ENCODE results near the gene TARBP1.

GRCh38 chr1:234527346-234527745 is 48.4 kb upstream of the TARBP1 start:
- TF ChIP-seq CTCF (IDR thresholded peaks at IDR 0.05) (no peak), CEBPB (IDR thresholded peaks at IDR 0.05) (no peak), JUN (IDR thresholded peaks at IDR 0.05) (no peak), POLR2A (IDR thresholded peaks at IDR 0.05; ENCODE audit: low read length) (no peak), FOSB (CRISPR knock-in tag; IDR thresholded peaks at IDR 0.05) (no peak), RCOR1 (IDR thresholded peaks at IDR 0.05; ENCODE audit: low read depth, low read length) (no peak), EP300 (IDR thresholded peaks at IDR 0.05) (no peak), MYC (IDR thresholded peaks at IDR 0.05; ENCODE audit: borderline replicate concordance, low read length) (no peak), REST (IDR thresholded peaks at IDR 0.05) (no peak), EHF (CRISPR knock-in tag; IDR thresholded peaks at IDR 0.05) (no peak), CBX8 (IDR thresholded peaks at IDR 0.05) (no peak), SMC3 (IDR thresholded peaks at IDR 0.05) (no peak), CHD2 (IDR thresholded peaks at IDR 0.05; ENCODE audit: low read length, partially characterized antibody) (no peak)
